LNCaP clone FGC (cell line): ENCODE measurements around the gene HBD.

Experiments used
- DNase-seq: peaks from one replicate; pipeline ENCODE4 v3.0.0-alpha.2; 2011; ENCODE audit warnings: low read depth
- H3K4me3 ChIP-seq: 2 replicates; pipeline ENCODE4 v1.5.1; 2011; ENCODE audit warnings: mild to moderate bottlenecking, low read depth, low read length, control low read depth
- CTCF ChIP-seq: IDR thresholded peaks from 2 replicates; pipeline ENCODE4 v1.5.1; 2012; ENCODE audit warnings: mild to moderate bottlenecking; ENCODE audit not compliant: control insufficient read depth, insufficient read depth; ENCODE audit errors: extremely low read depth

The HBD gene

GRCh38 chr11:5203366-5203765 is 30.9 kb downstream of the HBD start:
- no peak for DNase-seq
- H3K4me3 ChIP-seq: no peak overlapping the region
- TF ChIP-seq CTCF: no peak

GRCh38 chr11:5200582-5200981 is 33.7 kb downstream of the HBD start, which contains the start of gene OR51V1:
Gene OR51V1, minus strand, starts transcription at chr11:5200682. Its CDS starts 0 bp downstream, at chr11:5200682.
- DNase-seq: no peak
- H3K4me3 ChIP-seq: no peak within 1 kb of the TSS
- no peak for TF ChIP-seq CTCF

GRCh38 chr11:5198285-5198684 is 36.0 kb downstream of the HBD start:
- H3K4me3 ChIP-seq: no peak overlapping the region
- TF ChIP-seq CTCF: no peak
- no peak for DNase-seq

- no peak for TF ChIP-seq CTCF
- no peak overlapping the region for H3K4me3 ChIP-seq
- no peak for DNase-seq
Observed at GRCh38 chr11:5197536-5197935, 36.7 kb downstream of the HBD start.

GRCh38 chr11:5196731-5197130 is 37.6 kb downstream of the HBD start:
- no peak overlapping the region for H3K4me3 ChIP-seq
- no peak for TF ChIP-seq CTCF
- no peak for DNase-seq

- TF ChIP-seq CTCF: no peak
- no peak overlapping the region for H3K4me3 ChIP-seq
- DNase-seq: no peak
Observed at GRCh38 chr11:5196067-5196466, 38.2 kb downstream of the HBD start.

- TF ChIP-seq CTCF: no peak
Observed at GRCh38 chr11:5192738-5193137, 41.5 kb downstream of the HBD start.

More at GRCh38 chr11:5192738-5193137, 41.5 kb downstream of the HBD start:
- no peak overlapping the region for H3K4me3 ChIP-seq
- DNase-seq: no peak
